ENCODE data around the gene TBC1D22A. TPM values are rescaled to one million over a fixed set of nuclear protein-coding genes. Genes with fewer than 3 reads are reported as not detected.

The TBC1D22A gene
- total and polyA plus RNA-seq, 9 of the 15 experiments (the other 6 are each of a cell fraction or from before 2014, with no cell fraction given), result 0.20 to 11.5 (median 5.2) TPM

- H3K4me3 ChIP-seq, result no peak overlapping the region
- CTCF ChIA-PET (ENCODE audit: low intra/inter-chr PET ratio), result no interaction called here
- H3K79me2 ChIP-seq (ENCODE audit: control insufficient read depth, insufficient read depth, low read length), result no peaks in the 10 kb centered on the region
- no peak overlapping the region for H3K27ac ChIP-seq (ENCODE audit: extremely low read depth, low read depth, low read length)
- H3K4me1 ChIP-seq (replicated peaks in 1 of 2; ENCODE audit: control insufficient read depth in 2 of 2, insufficient read depth in 2 of 2, low read length in 2 of 2), result no peaks in the 10 kb centered on the region; a peak in 1 of 5 replicates
- no peaks in the 10 kb centered on the region for H3K27me3 ChIP-seq (ENCODE audit: control insufficient read depth in 2 of 2, insufficient read depth in 2 of 2, low read length in 2 of 2)
- no peak for ATAC-seq
- H3K4me2 ChIP-seq (ENCODE audit: insufficient read depth, low read length), result no peak overlapping the region
- intact Hi-C loops (cut with micrococcal nuclease), result no loop called here
- no peaks in the 10 kb centered on the region for H3K9me3 ChIP-seq (replicated peaks; ENCODE audit: control insufficient read depth, insufficient read depth, low read depth, low read length)
- POLR2A ChIA-PET, result interaction anchor here (0.6 kb wide), 1 partner anchor 15 kb away, joined by 4 read pairs; no protein-coding TSS in a partner anchor
- in situ Hi-C loops (cut with MboI), result no loop called here
- no TSS peak for BruUV-seq (replicated peaks)
- 72% methylated on average over 10 of the region's 15 CpGs for WGBS (ENCODE audit: insufficient coverage, low coverage, missing lambda C conversion rate)
- H2AFZ ChIP-seq (ENCODE audit: low read depth, low read length), result no peak overlapping the region
- H4K20me1 ChIP-seq (replicated peaks; ENCODE audit: control insufficient read depth, insufficient read depth, low read length), result no peaks in the 10 kb centered on the region
- FAIRE-seq, result no peak
- DNase-seq (ENCODE audit: extremely low read depth in 1 of 4, low spot score in 3 of 4), result no peak
- H3K9ac ChIP-seq (ENCODE audit: insufficient read depth in 1 of 2, low read depth in 2 of 2, low read length in 2 of 2), result no peak overlapping the region
- H3K36me3 ChIP-seq (ENCODE audit: control insufficient read depth, insufficient read depth, low read length), result no peaks in the 10 kb centered on the region; the same call in 2 of the 3 replicates
- H3K9me1 ChIP-seq (ENCODE audit: control insufficient read depth, insufficient read depth, low read length), result no peaks in the 10 kb centered on the region
- TF ChIP-seq RBM25 (IDR thresholded peaks at IDR 0.05; ENCODE audit: low read depth, low read length, severe bottlenecking) (no peak), SMAD2 (IDR thresholded peaks at IDR 0.05; ENCODE audit: low read depth, low read length) (no peak), NFE2L1 (tag; IDR thresholded peaks at IDR 0.05; ENCODE audit: borderline replicate concordance, low read depth) (no peak), BRD9 (IDR thresholded peaks at IDR 0.05; ENCODE audit: low read depth, partially characterized antibody) (no peak), E2F6 (IDR thresholded peaks at IDR 0.05; ENCODE audit: borderline replicate concordance in 1 of 2, extremely low read depth in 1 of 2, insufficient read depth in 1 of 2, insufficient read length in 1 of 2, low read depth in 1 of 2, low read length in 1 of 2, poor library complexity in 1 of 2, severe bottlenecking in 1 of 2) (no peak), SMAD3 (CRISPR knock-in tag; conservative IDR thresholded peaks at IDR 0.05) (no peak), NR4A1 (CRISPR knock-in tag; IDR thresholded peaks at IDR 0.05) (no peak), NR4A1 (tag; IDR thresholded peaks at IDR 0.05) (no peak), ZNF24 (IDR thresholded peaks at IDR 0.05) (no peak), TOE1 (IDR thresholded peaks at IDR 0.05; ENCODE audit: borderline replicate concordance) (no peak), TOE1 (CRISPR knock-in tag; IDR thresholded peaks at IDR 0.05; ENCODE audit: borderline replicate concordance, low read depth) (no peak), AFF4 (CRISPR knock-in tag; IDR thresholded peaks at IDR 0.05) (no peak), E4F1 (CRISPR knock-in tag; IDR thresholded peaks at IDR 0.05; ENCODE audit: borderline replicate concordance) (no peak), TEAD4 (IDR thresholded peaks at IDR 0.05; ENCODE audit: low read length) (no peak), TEAD4 (CRISPR knock-in tag; IDR thresholded peaks at IDR 0.05; ENCODE audit: borderline replicate concordance) (no peak)
These were observed 64.1 kb downstream of the TBC1D22A start for GRCh38 chr22:46826438-46827135.

All from K562 (cell line).